Kidney capillary endothelial cell (primary cell): ENCODE results near the gene PFKFB4.
"Not testable (repeated sequence)": the region's sequence is repeated elsewhere in the genome, so short reads cannot be mapped to it uniquely, and the experiment has no call there.

Source experiments
- DNase-seq: peaks from one replicate; pipeline ENCODE4 v3.0.0-alpha.2; 2018; ENCODE audit warnings: low spot score

Gene PFKFB4

DNA sequence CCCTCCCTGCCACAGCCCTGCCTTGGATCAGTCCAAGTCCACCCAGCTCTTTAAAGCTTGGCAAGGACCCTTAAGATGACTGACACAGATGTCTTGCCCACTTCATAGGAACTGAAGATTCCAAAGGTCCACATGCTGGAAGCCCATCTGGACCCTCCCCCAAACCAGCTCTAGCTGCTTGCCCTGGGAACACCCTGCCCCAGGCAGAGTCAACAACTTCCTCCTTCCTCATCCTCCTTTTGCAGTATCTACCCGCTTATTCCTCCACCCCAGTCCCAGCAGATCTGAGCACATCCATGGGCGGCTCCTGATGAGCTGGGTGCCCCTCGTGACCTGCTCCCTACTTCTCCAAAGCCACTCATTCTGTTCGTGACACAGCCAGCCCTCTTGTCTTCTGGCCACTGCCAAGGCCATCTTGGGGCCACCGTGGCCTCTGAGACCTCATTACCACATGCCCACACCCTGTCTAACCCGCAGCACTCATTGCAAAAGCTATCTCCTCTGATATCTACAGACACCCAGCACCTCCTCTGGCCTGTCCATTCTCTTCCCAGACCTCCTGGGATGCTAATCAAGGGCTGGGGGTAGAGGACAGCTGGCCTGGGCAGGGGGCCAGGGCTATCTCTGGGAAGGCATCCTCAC lies 2.0 kb upstream of the PFKFB4 start:
- no peak for DNase-seq

DNA sequence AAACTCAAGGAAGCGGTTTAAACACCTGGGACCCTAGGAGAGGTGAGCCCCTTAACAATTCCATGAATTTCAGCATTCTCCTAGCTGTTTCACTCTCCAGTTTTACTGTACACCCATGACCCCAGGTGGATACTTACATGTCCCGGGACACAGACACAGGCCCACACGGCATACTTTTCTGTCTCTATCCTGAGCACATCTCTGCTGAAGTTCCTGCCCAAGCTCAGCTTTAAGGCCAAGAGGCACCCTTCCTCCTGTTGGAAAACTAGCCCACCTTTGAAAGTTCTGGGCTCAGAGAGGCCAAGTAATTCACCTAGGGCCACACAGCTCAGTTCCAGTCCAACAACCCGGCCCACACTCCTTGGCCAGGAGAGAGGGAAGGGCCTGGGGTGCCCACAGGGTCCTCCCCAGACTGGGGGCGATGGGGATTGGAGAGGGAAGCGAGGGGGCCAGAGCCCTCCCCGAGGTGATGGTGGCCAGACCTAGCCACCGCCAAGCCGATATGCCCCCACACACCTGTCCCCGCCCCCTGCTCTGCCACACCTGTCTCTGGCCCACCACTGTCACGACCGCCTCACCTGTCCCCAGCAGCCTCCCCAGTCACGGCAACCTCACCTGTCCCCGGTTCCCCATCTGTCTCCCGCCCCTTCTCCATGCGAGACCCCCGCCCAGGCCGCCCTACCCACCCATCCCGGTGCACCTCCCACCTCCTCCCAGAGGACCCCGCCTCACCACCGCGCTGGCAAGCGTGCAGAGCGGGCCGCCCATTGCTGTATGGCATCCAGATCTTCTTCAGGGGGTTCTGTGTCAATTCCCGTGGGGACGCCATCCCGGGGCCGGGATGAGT lies 431 bp downstream of the PFKFB4 start:
- no peak for DNase-seq

DNA sequence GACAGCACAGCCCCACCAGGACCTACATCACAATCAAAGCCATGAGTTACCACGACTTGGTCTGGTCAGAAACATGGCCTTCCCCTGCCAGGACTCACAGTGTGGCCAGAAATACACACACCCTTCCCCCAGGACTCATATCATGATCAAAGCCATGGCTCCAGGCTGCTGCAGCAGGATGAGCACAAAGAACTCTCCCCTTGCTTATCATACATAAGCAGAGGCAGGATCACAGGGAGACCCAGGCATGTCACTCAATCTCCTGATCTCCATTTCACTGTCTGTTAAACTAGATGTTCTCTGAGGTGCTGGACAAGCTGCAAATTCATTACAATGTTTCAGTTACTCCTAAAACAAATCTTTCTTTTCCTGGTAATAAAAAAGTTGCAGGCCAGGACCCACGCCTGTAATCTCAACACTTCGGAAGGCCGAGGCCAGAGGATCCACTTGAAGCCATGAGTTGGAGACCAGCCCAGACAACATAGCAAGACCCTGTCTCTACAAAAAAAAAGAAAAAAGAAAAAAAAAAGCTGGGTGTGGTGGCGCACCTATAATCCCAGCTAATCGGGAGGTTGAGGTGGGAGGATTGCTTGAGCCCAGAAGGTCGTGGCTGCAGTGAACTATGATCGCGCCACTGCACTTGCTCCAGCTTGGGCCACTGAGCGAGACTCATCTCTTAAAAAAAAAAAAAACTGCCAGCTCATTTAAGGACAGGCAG lies 1.2 kb downstream of the PFKFB4 start:
- no peak for DNase-seq

DNA sequence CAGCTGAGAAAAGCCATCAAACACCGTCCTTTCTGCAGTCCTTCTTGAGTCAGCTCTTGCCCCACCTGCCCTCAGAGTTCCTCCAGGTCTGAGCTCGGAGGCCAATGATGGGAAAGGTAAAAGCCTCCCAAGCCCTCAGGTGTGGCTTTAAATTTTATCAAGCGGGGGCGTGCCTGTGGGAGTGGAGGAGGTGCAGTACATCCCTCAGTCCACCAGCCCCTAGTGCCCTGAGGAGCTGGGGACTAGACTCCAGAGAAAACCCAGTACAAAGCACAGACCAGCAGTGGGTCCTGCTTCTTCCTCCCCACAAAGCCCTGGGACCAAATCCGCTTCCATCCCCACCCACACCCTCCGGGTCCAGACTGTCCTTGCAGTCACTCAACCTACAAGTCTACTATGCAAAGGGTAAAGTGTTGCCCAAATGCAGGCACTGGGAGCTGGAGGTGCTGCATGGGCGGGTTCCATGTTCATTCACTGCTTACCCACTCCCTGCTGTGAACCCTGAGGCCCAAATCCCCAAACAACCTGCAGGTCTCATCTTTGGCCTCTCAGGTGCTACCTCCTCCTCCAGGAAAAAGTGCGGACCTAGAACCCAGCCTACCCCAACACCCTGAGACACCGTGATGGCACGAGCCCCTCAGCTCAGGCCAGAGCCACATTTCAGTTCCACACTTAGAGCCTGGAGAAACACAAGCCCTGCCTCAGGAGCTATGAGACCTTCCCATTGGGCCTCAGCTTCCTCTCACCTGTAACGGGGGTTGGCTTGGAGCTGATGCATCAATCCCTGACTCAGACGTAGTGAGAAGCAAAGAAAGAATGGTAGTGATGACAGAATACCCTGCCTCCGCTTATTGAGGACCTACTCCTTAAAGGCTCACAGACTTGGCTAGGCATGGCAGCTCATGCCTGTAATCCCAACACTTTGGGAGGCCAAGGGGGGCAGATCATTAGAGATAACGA lies 2.4 kb downstream of the PFKFB4 start:
- DNase-seq = no peak

DNA sequence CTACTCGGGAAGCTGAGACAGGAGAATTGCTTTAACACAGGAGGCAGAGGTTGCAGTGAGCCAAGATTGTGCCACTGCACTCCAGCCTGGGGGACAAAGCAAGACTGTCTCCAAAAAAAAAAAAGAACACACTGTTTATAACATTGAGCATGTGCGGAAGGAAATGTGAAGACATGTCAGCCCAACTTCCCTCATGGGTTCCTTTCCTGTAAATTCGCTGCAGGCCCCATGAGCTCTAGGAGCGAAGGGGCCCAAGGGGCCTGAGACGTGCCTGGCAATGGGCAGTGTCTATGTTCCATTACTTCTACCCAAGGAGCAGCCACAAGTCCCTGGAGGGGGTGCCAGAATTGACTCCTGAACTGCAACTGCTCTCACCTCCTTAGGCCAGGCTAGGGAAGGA lies 3.2 kb downstream of the PFKFB4 start:
- DNase-seq = no peak

DNA sequence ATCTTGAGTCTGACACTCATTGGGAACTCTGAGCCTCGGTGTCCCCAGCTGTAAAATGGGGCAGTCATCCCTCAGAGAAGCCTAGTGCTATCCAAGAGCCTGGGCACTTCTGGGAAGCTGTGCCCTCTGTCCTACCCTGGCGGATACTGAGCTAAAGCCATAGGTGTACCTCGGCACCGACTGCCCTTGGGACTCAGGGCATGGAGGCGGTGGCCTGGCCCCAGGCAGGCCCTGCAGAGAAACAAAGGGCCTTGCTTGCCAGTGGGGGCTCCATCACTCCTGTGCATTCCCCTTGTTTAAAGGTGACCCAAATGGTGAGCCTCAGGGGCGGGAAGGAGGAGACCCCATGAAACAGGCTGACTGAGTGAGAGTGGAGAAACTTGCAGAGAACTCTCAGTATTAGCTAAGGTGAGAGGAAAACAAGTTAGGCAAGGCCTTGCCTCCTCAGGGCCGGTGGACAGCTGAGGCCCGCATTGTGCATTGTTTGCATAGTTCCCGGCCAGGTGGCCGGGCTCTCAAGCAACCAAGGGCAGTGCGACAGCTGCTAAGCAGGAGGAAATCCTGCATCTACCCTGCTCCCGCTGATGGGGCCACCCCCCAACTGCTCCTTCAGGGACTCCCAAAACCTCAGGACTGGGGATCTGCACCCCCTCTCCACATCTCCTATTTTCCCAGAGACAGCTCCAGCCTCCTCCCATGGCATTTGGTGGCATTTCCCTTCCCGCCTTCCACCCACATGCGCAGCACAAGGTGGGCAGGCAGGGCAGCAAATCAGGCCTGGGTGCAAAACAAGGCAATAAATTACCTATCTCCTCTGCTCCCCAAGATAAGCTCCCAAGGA lies 4.3 kb downstream of the PFKFB4 start:
- no peak for DNase-seq

DNA sequence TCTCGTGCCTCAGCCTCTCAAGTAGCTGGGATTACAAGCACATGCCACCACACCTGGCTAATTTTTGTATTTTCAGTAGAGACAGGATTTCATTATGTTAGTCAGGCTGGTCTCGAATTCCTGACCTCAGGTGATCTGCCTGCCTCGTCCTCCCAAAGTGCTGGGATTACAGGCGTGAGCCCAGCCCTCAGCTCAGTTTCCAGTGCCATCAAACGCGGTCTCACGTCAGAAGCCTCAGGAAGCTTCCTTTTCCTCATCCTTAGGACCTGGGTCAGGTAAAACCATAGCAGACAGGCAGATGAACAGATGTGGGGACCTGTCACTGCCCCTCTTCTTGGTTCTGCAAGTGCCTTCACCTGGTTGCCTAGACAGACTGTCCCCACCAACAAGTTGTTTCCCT lies 5.0 kb downstream of the PFKFB4 start:
- not testable (repeated sequence) for DNase-seq

DNA sequence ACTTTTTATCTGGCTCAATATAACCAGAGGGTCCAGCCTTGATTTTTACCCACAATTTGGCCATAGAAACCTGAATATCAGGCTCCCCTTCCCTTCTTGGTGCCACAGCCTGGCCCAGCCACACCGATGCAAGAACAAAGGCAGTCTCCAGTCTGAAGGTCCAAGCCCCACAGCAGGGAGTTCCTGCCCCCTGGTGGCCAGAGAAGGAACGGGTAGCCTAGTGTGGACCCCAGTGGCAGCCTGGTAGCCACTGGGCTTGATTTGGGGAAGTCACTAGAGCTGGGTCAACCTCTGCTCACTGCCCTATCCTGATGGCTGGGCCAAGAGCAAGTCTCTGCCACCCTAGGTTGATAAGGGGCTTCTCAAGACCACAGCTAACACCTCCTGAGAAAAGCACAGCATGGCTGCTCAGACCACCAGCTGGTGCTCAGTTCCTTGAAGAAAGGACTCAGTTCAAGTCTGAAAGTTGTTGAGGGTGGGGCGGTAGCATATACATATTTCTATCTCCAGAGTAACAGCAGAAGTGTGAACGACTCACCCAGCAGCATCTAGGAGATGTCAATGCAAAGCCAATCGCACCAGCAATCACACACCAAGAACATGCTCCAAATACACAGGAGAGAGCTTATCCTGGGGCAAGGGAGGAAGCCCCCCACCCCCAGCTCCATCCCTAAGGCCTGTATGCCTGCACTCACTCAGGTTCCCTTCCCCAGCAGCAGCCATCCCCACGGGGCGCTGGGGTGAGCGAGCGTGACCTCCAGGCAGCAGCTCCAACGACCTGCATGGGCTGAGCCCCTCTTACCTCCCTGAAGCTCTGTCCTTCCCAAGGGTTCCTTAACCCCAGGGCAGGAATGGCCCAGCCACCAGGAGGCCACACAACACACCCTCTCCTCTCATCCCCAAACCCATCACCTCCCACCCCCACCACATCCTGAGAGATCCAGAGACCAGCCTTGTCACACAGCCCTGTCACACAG lies 7.6 kb downstream of the PFKFB4 start:
- DNase-seq = peak; percentile 87

DNA sequence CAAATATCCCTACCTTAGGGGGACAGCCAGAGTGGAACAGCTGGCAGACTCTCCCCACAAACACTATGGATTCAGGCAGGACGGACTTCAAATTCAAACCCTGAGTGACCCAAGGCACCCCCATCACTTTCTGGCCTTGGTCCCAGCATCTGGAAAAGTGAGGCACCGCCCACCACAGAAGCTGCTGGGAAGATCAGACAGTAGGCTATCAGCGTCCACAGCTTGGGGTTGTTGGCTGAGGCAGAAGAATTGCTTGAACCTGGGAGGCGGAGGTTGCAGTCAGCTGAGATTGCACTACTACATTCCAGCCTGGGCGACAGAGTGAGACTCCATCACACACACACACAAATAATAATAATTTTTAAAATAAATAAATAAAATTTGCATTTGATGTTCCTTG lies 8.5 kb downstream of the PFKFB4 start:
- DNase-seq = no peak

DNA sequence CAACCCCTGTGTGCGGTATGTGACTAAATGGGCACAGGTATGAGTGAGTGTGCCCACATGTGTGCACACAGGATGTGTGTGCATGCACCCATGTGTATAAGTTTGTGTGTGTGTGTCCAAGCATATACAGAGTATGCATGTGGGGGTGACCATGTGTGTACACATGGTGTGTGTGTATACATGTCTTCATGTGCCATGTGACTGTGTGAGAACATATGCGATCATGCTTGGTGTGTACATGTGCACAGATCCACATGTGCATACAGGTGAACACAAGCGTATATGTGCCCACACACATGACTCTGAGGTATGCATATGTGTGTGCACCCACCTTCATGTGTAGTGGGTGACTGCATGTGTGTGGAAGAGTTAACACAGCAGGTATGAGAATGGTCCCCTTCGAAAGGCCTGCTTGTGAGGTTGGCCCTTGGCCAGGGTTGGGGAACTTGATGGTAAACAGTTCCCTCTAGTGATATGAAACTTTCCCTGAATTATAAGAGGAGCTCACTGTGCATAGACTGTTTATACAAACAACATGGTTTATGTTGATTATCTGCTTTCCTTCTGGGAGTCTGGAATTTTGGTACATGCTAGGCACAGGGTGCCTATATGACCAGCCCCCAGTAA lies 10.3 kb downstream of the PFKFB4 start:
- DNase-seq = no peak

DNA sequence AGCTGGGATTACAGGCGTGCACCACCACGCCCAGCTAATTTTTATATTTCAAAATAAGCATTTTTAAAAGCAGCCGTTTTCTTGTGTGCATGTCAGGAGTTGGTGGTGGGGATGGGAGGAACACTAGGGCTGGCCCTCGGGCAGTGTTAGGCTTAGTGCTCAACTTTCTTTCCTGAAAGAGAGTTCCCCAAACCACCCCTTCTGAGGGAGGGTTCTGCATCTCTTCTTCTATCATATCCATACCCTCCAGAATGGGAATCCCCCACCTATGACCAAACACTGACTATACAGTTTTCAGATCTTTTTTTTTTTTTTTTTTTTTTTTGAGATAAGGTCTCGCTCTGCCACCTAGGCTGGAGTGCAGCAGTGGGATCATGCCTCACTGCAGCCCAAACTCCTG lies 12.5 kb downstream of the PFKFB4 start:
- DNase-seq = no peak

DNA sequence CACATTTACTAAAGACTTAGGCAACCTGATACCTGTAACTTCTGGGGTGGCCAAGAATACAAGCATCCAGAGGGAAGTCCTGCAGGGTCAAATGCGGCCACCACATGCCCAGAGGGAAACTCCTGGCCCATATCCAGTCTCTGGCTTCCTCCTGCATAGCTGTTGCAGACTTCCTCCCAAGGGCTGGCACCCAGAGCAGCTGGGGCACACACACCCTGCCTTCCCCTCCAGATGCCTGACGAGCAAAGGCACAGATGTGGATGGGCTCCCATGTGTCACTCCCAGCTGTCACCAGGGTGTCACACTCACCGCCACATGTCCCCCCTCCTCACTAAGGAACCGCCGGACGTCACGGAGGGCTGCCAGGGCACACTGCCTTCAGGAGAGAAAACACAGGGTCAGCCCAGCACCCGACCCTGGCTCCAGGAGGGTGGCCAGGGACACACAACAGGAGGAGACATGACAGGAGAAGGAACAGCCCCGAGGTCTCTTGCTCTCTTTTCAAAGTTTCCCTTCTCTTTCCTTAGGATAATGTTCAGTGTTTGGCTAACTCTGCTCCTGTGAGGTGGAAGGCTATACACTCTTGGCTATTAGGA lies 13.2 kb downstream of the PFKFB4 start:
- DNase-seq = no peak

DNA sequence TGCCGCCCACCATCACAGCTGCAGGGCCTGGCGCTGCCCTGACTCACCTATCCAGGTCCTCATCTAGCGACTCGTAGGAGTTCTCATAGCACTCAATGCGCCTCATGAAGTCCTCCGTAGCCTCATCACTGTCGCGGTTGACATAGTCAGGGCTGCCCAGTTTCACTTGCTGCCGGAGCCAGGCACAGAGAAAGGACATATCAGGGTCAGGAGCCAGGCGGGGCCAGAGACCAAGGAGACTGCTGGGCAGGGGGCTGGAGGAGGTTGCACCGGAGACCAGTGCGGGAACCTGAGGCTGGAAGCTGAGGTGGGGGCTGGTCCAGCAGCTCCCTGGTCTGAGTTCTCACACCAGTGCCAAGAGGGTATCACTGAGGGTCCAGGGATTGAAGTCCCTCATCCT lies 18.2 kb downstream of the PFKFB4 start:
- DNase-seq = no peak

DNA sequence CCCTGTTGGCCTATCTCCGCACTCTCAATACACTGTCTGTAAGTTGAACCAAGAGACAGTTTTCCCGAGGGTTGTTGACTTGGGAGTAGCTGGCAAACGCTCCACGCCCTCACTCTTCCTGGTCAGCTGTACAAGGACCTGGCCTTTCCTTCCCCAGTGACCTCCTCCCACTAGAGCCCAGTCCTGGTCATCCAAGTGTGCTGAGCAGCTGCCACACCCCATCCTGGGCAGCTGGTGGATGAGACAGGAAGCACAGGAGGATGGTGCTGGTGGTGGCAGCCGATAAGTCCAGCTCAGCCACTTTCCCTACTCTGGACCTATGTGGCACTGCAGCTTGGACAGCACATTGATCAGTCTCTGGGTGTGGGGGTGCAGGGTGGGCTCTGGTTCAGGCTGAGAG lies 19.8 kb downstream of the PFKFB4 start:
- no peak for DNase-seq

DNA sequence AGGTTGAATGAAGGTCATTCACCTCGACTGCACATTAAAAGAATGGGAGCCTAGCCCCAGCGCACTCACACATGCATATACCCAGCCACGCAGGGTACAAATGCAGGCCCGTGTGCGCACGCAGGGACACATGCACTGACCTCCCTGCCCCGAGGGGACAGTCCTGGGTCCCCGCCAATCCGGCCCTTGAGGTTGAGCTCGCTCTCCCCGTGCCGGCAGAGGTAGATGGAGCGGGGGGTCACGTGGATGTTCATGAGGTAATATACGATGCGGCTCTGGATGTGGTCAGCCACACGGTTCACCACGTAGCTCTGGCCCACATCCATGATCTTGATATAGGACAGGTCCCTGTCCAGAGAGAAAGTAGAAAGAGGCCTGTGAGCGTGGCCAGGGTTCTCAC lies 20.5 kb downstream of the PFKFB4 start:
- no peak for DNase-seq

DNA sequence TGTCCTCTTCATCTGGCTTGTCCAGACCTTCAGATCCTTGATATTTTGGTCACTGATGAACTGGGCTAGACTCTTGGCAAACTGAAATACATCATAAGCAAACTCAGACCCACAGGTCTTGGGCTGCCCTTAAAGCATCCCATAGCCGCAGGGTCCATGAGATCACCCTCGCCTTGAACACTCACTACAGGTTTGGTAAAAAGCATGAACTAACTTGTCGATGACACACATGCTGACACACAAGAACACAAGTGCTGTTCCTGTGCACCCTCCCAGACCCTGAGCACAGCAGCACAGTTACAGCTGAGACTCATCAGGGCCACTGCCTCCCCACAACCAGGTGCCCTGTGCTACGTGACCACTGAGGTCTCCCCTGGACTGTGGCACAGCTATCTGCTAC lies 21.0 kb downstream of the PFKFB4 start:
- DNase-seq = no peak

DNA sequence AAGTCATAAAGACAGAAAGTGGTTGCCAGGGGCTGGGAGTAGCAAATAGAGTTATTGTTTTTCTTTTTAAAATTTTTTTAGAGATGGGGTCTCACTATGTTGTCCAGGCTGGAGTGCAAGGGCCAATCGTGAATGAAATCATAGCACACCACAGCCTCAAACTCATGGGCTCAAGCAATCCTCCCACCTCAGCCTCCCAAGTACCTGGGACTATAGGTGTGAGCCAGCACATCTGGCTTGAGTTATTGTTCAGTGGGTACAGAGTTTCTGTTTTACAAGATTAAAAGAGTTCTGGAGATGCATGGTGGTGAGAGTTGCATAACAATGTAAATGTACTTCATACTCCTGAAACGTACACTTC lies 23.6 kb downstream of the PFKFB4 start:
- DNase-seq = no peak

DNA sequence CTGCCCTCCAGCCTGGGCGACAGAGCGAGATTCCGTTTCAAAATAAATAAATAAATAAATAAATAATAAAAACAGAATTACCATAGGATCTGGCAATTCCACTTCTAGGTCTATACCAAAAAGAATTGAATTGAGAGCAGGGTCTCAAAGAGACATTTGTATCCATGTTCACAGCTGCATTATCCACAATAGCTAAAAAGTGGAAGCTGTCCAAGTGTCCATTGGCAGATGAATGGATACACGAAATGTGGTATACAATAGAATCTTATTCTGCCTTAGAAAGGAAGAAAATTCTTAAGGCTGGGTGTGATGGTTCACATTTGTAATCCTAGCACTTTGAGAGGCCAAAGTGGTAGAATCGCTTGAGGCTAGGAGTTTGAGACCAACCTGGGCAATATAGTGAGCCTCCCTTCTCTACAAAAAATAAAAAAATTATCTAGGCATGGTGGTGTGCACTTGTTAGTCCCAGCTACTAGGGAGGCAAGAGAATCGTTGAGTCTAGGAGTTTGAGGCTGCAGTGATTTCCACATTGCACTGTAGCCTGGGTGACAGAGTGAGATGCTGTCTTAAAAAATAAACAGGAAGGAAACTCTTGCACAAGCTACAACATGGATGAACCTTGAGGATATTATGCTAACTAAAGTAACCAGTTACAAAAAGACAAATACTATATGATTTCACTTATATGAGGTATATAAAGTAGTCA lies 24.2 kb downstream of the PFKFB4 start:
- DNase-seq = no peak
